GM19023 (cell line): Measurements from ENCODE around the gene BTNL3.
"Not testable (repeated sequence)": the region's sequence is repeated elsewhere in the genome, so short reads cannot be mapped to it uniquely, and the experiment has no call there.

Source experiments
- ATAC-seq: cut with Tn5 transposase; IDR thresholded peaks from one replicate; pipeline ENCODE4 v1.9.1; 2021; ENCODE audit warnings: mild to moderate bottlenecking, moderate library complexity; ENCODE audit not compliant: unreplicated experiment

The BTNL3 gene

DNA sequence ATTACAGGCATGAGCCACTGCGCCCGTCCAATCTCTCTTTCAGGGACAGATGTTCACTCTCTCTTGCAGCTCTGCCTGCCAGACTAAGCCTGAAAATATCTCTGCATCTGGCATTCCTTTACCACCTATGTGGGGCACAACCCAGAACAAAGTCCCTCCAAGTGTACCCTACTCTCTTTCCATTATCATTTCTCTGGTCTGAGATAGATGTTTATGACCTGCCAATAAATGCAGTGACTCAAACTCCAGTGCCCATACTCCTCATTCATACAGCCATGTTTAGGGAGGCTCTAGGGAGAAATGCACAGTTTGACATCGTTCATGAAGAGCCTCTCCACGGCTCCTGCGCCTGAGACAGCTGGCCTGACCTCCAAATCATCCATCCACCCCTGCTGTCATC is at the start of gene BTNL3:
Gene BTNL3, plus strand, starts transcription at position 255 of the 400 bp plus-strand sequence. CDS start 183 bp downstream, outside the sequence.
- no peak for ATAC-seq

GRCh38 chr5:180950291-180950949 is 38.2 kb upstream of the BTNL3 start:
- no peak for ATAC-seq

GRCh38 chr5:180959661-180960060 is 29.0 kb upstream of the BTNL3 start:
- ATAC-seq = no peak

DNA sequence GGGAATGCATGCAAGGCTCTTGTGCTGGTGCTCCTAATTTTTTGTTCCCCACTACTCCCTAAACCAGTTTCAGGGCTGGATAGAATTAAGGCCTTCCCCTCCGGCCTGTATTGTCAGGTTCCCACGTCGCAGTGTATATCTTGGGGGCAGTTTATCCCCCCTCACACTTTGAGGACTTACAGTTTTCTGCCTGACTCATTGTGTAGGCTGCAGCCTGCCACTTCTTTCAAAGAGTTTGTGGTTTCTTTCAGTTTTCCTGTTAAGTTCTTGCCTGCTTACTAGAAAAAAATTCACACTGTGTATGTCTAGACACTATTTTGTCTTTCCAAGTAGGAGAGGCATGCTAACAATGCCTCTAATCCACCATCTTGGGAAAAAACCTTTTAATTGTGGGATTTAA is 28.4 kb upstream of the BTNL3 start:
- ATAC-seq = no peak

- no peak for ATAC-seq
Observed at GRCh38 chr5:180969406-180969805, 19.2 kb upstream of the BTNL3 start.

- no peak for ATAC-seq
Observed at GRCh38 chr5:180970336-180970735, 18.3 kb upstream of the BTNL3 start.

GRCh38 chr5:180970875-180971274 is 17.8 kb upstream of the BTNL3 start:
- ATAC-seq = no peak

DNA sequence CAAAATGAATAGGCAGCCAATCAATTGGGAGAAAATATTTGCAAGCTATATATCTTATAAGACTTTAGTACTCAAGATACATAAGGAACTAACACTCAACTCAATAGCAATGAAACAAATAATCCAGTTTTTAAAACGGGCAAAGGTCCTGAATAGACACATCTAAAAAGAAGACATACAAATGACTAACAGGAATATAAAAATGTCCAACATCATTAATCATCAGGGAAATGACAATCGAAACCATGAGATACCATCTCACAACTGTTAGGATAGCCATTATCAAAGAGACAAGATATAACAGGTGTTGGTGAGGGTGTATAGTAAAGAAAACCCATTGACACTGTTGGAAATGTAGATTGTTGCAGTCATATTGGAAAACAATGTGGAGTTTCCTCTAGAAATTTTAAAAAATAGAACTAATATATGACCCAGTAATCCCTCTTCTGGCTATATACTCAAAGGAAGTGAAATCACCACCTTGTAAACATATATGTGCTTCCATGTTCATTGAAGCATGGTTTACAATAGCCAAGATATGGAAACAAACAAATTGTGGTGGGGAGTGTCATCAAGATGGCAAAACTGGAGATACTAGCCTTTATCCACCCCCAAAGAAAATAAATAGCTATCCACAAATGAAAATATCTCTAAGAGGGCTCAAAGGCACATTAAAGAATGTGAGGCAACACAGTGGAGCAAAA is 13.9 kb upstream of the BTNL3 start:
- ATAC-seq = no peak

- peak; percentile 92 for ATAC-seq
Observed at GRCh38 chr5:180975338-180975737, 13.3 kb upstream of the BTNL3 start.

DNA sequence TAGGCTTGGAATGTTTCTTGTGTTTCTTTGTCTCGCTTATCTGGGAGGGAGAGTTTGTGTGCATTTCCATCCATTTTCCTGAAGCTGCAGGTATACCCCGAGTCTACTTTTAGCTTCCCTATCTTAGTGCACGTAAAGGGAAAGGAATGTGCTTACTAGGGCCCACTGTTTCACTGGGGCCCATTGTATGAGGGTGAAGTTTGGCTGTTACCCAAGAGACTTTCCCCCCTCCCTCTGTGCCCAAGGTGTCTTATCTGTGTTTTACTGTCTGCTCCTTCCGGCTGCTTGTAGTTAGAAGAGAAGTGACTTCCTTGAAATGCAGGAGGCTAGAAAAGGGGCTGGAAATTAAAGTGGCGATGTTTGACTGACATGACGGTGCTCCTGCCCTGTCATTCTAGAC is 12.1 kb upstream of the BTNL3 start:
- ATAC-seq = no peak

DNA sequence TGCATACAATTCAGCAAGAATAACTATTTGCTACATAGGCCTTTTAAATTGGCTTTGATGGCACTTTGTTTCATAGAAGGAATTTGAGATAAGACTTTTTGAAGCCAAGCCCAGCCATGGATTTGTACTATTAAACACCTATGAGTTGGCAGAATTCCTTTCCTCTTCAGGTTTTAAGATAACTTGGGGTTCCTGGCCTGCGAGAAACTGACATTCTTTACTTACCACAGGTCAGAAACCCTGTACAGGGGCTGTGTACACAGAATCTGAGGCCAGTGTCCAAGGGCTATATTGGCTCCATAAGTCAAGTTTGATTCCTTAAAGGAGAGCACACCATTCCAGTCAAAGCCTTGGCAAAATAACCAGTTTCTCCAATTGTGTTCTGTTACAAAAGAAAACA is 10.8 kb upstream of the BTNL3 start:
- ATAC-seq = no peak

DNA sequence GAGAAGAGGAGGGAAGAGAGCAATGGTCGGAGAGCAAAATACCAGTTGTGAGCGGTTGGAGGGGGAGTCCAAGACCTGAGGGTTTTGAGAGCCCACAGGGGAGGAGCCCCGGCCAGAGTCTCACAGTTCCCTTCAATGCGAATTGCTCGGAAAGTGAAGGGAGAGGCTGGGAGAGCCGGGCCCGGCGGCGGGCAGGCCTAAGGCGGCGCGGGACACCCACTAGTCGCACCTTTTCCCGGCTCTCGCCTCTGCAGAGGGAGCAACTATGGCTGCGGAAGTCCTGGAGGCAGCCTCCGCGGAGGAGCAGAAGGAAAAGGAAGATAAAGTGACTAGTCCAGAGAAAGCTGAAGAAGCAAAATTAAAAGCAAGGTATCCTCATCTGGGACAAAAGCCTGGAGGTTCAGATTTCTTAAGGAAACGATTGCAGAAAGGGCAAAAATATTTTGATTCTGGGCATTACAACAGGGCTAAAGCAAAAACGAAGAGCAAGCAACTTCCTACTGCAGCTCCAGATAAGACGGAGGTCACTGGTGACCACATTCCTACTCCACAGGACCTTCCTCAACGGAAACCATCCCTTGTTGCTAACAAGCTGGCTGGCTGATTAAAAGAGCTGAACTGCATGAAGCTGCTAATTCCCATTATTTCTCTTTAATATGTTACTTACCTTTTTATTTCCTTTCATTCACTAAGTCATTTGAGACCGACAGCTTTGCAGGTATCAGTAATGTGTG is 6.5 kb upstream of the BTNL3 start:
- ATAC-seq = no peak

- ATAC-seq = no peak
Observed at GRCh38 chr5:180988016-180988415, 630 bp upstream of the BTNL3 start.

GRCh38 chr5:180990086-180990881 is 1.6 kb downstream of the BTNL3 start:
- ATAC-seq = no peak

- ATAC-seq = no peak
Observed at GRCh38 chr5:180990882-180991242, 2.2 kb downstream of the BTNL3 start.

DNA sequence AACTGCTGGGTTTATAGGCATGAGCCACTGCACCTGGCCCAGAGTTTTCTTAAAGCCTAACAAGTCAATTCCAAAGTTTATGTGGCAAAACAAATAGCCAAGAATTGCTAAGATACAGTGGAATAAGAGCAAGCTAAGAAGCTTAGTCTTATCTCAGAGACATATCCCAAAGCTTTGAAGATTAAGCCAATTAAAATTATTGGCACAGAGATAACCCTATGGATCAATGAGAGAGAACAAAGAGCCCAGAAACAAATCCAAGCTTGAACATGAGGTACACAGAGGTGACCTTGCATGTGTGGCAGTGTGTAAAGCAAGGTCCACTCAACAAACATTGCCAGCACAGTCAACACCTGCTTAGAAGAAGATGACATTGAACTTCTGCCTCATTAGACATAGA is 13.3 kb downstream of the BTNL3 start:
- ATAC-seq = no peak

DNA sequence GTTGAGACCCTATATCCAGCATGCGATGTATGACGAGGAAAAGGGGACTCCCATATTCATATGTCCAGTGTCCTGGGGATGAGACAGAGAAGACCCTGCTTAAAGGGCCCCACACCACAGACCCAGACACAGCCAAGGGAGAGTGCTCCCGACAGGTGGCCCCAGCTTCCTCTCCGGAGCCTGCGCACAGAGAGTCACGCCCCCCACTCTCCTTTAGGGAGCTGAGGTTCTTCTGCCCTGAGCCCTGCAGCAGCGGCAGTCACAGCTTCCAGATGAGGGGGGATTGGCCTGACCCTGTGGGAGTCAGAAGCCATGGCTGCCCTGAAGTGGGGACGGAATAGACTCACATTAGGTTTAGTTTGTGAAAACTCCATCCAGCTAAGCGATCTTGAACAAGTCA is 17.1 kb downstream of the BTNL3 start:
- no peak for ATAC-seq

DNA sequence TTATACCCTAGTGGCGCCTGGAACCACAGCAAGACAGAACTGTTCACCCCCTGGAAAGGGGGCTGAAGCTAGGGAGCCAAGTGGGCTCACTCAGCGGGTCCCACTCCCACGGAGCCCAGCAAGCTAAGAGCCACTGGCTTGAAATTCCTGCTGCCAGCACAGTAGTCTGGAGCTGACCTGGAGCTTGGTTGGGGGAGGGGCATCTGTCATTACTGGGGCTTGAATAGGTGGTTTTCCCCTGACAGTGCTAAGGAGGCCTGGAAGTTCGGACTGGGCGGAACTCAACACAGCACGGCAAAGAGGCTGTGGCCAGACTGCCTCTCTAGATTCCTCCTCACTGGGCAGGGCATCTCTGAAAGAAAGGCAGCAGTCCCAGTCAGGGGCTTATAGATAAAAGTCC is 19.5 kb downstream of the BTNL3 start:
- no peak for ATAC-seq

GRCh38 chr5:181010018-181010417 is 21.4 kb downstream of the BTNL3 start:
- not testable (repeated sequence) for ATAC-seq

DNA sequence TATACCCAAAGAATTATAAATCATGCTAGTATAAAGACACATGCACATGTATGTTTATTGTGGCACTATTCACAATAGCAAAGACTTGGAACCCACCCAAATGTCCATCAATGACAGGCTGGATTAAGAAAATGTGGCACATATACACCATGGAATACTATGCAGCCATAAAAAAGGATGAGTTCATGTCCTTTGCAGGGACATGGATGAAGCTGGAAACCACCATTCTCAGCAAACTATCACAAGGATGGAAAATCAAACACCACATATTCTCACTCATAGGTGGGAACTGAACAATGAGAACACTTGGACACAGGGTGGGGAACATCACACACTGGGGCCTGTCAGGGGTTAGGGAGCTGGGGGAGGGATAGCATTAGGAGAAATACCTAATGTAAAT is 26.0 kb downstream of the BTNL3 start:
- not testable (repeated sequence) for ATAC-seq

GRCh38 chr5:181017448-181017847 is 28.8 kb downstream of the BTNL3 start:
- ATAC-seq = not testable (repeated sequence)
